NCI-H2227 (cell line): ENCODE measurements around the gene RUFY3.
"Not testable (repeated sequence)": the region's sequence is repeated elsewhere in the genome, so short reads cannot be mapped to it uniquely, and the experiment has no call there.

Source experiments
- DNase-seq: peaks from one replicate; lab custom pipeline; 2025; ENCODE audit not compliant: unreplicated experiment; lab: John Stamatoyannopoulos, UW

The RUFY3 gene, protein sequence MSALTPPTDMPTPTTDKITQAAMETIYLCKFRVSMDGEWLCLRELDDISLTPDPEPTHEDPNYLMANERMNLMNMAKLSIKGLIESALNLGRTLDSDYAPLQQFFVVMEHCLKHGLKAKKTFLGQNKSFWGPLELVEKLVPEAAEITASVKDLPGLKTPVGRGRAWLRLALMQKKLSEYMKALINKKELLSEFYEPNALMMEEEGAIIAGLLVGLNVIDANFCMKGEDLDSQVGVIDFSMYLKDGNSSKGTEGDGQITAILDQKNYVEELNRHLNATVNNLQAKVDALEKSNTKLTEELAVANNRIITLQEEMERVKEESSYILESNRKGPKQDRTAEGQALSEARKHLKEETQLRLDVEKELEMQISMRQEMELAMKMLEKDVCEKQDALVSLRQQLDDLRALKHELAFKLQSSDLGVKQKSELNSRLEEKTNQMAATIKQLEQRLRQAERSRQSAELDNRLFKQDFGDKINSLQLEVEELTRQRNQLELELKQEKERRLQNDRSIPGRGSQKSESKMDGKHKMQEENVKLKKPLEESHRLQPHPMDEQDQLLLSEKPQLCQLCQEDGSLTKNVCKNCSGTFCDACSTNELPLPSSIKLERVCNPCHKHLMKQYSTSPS

GRCh38 chr4:70721747-70722146, at the start of gene RUFY3:
RUFY3 (plus strand) TSS chr4:70721964; CDS start chr4:70722574, 610 bp downstream.
- DNase-seq: peak; percentile 90

DNA sequence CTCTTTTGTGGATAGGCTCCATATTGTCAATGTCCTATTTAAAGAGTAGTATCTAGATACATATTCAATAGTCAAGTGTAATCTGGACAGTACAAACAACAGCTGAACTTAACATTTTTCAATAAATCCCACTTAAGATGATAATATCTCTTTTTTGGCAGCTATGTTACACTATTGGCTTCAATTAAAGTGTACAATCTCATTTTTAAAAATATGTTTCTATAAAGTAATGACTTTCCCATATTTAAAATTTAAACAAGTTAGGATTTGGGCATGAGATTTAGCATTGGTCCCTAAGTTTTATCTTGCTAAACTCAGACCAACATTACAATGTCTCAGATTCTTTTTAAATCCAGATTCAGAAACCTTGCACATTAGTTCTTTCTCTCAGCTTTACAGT, 47.6 kb upstream of the RUFY3 start:
- no peak for DNase-seq

GRCh38 chr4:70674731-70675130, 47.0 kb upstream of the RUFY3 start:
- no peak for DNase-seq

- no peak for DNase-seq
Observed at GRCh38 chr4:70676554-70677090, 45.1 kb upstream of the RUFY3 start.

GRCh38 chr4:70678383-70678999, 43.3 kb upstream of the RUFY3 start:
- DNase-seq: no peak

- DNase-seq: no peak
Observed at GRCh38 chr4:70680934-70681333, 40.8 kb upstream of the RUFY3 start.

- DNase-seq: no peak
Observed at GRCh38 chr4:70681704-70682103, 40.1 kb upstream of the RUFY3 start.

DNA sequence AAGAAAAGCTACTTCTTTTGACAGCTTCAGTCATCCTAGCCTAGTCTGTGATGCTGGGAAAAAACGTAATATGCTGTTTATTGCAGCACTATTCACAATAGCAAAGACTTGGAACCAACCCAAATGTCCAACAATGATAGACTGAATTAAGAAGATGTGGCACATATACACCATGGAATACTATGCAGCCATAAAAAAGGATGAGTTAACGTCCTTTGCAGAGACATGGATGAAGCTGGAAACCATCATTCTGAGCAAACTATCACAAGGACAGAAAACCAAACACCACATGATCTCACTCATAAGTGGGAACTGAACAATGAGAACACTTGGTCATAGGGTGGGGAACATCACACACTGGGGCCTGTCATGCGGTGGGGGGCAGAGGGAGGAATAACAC, 39.6 kb upstream of the RUFY3 start:
- DNase-seq: not testable (repeated sequence)

DNA sequence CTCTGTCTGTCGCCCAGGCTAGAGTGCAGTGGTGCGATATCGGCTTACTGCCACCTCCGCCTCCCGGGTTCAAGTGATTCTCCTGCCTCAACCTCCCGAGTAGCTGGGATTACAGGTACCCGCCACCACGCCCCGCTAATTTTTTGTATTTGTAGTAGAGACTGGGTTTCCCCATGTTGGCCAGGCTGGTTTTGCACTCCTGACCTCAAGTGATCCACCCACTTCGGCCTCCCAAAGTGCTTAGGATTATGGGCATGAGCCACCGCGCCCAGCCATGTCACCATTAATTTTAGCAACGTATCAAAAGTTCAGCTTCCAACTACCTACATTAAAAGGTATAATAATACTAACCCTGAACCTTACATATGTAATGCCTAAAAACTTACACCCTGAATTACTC, 34.4 kb upstream of the RUFY3 start:
- DNase-seq: no peak

GRCh38 chr4:70687821-70688794, 33.7 kb upstream of the RUFY3 start, which contains the start of gene UTP3:
UTP3 (plus strand) TSS chr4:70688532; CDS start chr4:70688678, 146 bp downstream.
- peak; percentile 97 for DNase-seq

- DNase-seq: no peak
Observed at GRCh38 chr4:70688795-70689231, 33.0 kb upstream of the RUFY3 start.

GRCh38 chr4:70691661-70692060, 30.1 kb upstream of the RUFY3 start:
- DNase-seq: no peak

- DNase-seq: not testable (repeated sequence)
Observed at GRCh38 chr4:70694633-70695032, 27.1 kb upstream of the RUFY3 start.

- not testable (repeated sequence) for DNase-seq
Observed at GRCh38 chr4:70698435-70698834, 23.3 kb upstream of the RUFY3 start.

GRCh38 chr4:70700712-70701111, 21.1 kb upstream of the RUFY3 start:
- no peak for DNase-seq

DNA sequence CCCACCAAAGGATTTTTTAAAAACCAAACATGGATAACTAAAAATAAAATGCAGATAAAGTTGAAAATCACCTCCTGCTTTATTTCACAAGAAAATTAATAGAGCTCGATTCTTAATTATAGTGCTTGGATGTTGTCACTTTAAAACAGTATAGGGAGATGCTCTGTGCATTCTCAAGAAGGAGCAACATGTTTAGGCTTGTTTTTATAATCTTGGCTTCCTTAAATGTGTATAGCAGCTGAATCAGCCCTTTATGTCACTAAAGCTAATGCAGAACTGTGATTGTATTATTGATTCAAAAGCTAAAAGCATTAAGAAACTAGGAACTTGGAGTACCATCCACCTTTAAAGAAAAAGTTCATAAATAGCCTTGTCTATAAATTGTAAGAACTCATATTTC, 20.5 kb upstream of the RUFY3 start:
- DNase-seq: no peak

DNA sequence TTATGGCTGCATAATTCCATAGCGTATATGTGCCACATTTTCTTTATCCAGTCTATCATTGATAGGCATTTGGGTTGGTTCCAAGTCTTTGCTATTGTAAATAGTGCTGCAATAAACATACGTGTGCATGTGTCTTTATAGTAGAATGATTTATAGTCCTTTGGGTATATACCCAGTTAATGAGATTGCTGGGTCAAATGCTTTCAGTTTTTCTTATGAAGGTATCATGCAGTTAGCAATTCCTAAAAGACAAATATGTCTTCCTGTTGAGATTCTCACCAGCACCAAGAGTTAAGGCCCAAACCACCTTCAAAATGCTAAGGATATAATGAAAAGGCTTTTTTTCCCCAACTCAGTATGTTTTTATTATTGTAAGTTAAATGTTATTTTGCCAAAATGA, 19.2 kb upstream of the RUFY3 start:
- DNase-seq: not testable (repeated sequence)

DNA sequence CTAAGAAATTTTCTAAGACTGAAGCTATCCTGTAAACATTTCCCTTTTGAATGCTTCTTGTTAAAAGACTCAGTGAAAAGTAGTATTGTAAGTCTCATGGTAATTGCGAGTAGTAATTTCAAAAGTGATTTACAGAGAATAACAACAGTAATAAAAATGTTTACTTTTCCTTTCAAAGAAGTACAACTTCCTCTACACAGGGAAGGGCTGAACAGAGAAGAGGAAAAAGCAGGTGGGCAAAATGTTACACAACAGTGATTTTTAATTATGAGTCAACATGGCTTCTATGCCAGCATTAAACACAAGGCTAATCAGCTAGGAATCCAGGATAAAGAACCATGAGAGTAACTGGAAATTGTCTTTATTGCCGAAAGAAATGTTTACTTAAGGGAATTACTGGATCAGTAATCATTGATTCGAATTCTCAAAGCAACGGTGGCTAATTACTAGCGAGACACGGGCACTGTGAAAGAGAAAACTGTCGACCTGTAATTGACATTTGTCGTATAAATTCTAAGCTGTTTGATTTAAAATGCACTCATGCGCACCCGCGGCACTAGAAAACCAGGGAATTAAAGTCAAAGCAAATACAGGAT, 18.0 kb upstream of the RUFY3 start:
- DNase-seq: peak; percentile 26

GRCh38 chr4:70704215-70704930, 17.4 kb upstream of the RUFY3 start:
- DNase-seq: peak; percentile 84

GRCh38 chr4:70704931-70705182, 16.9 kb upstream of the RUFY3 start:
- peak; percentile 61 for DNase-seq
